HG02885 (cell line): ENCODE data around the gene ZFP90.
"Not testable (repeated sequence)": the region's sequence is repeated elsewhere in the genome, so short reads cannot be mapped to it uniquely, and the experiment has no call there.

Experiments used
- ATAC-seq: cut with Tn5 transposase; IDR thresholded peaks from one replicate; pipeline ENCODE4 v1.9.1; 2021; ENCODE audit warnings: mild to moderate bottlenecking; ENCODE audit not compliant: unreplicated experiment, poor library complexity

ZFP90 gene

GRCh38 chr16:68514511-68514910 lies 24.6 kb upstream of the ZFP90 start:
- ATAC-seq: no peak

- ATAC-seq: no peak
These were observed 21.4 kb upstream of the ZFP90 start for GRCh38 chr16:68517606-68518166.

- ATAC-seq: no peak
These were observed 19.8 kb upstream of the ZFP90 start for GRCh38 chr16:68519225-68519745.

GRCh38 chr16:68520649-68521086 lies 18.4 kb upstream of the ZFP90 start:
- peak; percentile 89 for ATAC-seq

- ATAC-seq: no peak
These were observed 14.8 kb upstream of the ZFP90 start for GRCh38 chr16:68524069-68524820.

- no peak for ATAC-seq
These were observed 12.8 kb upstream of the ZFP90 start for GRCh38 chr16:68526143-68526781.

- ATAC-seq: no peak
These were observed 12.3 kb upstream of the ZFP90 start for GRCh38 chr16:68526782-68527145.

- peak; percentile 21 for ATAC-seq
These were observed 10.9 kb upstream of the ZFP90 start for GRCh38 chr16:68528233-68528632.

- ATAC-seq: peak; percentile 80
These were observed 10.3 kb upstream of the ZFP90 start for GRCh38 chr16:68528686-68529379.

GRCh38 chr16:68529608-68529930 lies 9.5 kb upstream of the ZFP90 start:
- ATAC-seq: peak; percentile 23

- peak; percentile 85 for ATAC-seq
These were observed 9.0 kb upstream of the ZFP90 start for GRCh38 chr16:68529931-68530701.

GRCh38 chr16:68533937-68534336 lies 5.2 kb upstream of the ZFP90 start:
- no peak for ATAC-seq

- ATAC-seq: no peak
These were observed 3.8 kb upstream of the ZFP90 start for GRCh38 chr16:68535331-68535730.

- peak; percentile 32 for ATAC-seq
These were observed 684 bp downstream of the ZFP90 start for GRCh38 chr16:68539711-68540239.

- ATAC-seq: no peak
These were observed 9.9 kb downstream of the ZFP90 start for GRCh38 chr16:68548947-68549346.

- no peak for ATAC-seq
These were observed 14.1 kb downstream of the ZFP90 start for GRCh38 chr16:68553186-68553585.

- ATAC-seq: not testable (repeated sequence)
These were observed 21.2 kb downstream of the ZFP90 start for GRCh38 chr16:68560341-68560740.

- ATAC-seq: no peak
These were observed 24.7 kb downstream of the ZFP90 start for GRCh38 chr16:68563631-68564381.

- no peak for ATAC-seq
These were observed 25.4 kb downstream of the ZFP90 start for GRCh38 chr16:68564382-68564985.
